Brain pericyte (primary cell): ENCODE data around the gene ERFE.

Source experiments
- DNase-seq: peaks from one replicate; pipeline ENCODE4 v3.0.0-alpha.2; 2012; ENCODE audit warnings: low read depth, low spot score

ERFE gene

GRCh38 chr2:238126338-238126737, 32.4 kb upstream of the ERFE start:
- no peak for DNase-seq

GRCh38 chr2:238126775-238127164, 32.0 kb upstream of the ERFE start:
- no peak for DNase-seq

- no peak for DNase-seq
Measured at GRCh38 chr2:238127165-238128060, 31.4 kb upstream of the ERFE start.

GRCh38 chr2:238128061-238128440, 30.7 kb upstream of the ERFE start:
- DNase-seq, result no peak

GRCh38 chr2:238128534-238129001, 30.2 kb upstream of the ERFE start:
- no peak for DNase-seq

GRCh38 chr2:238129166-238130010, 29.4 kb upstream of the ERFE start:
- no peak for DNase-seq

- no peak for DNase-seq
Measured at GRCh38 chr2:238130111-238130695, 28.6 kb upstream of the ERFE start.

GRCh38 chr2:238130696-238131628, 27.8 kb upstream of the ERFE start:
- DNase-seq, result no peak

- DNase-seq, result no peak
Measured at GRCh38 chr2:238131761-238132462, 26.9 kb upstream of the ERFE start.

- no peak for DNase-seq
Measured at GRCh38 chr2:238132463-238133450, 26.0 kb upstream of the ERFE start.

GRCh38 chr2:238133499-238134392, 25.0 kb upstream of the ERFE start:
- DNase-seq, result no peak

GRCh38 chr2:238134393-238134785, 24.4 kb upstream of the ERFE start:
- no peak for DNase-seq

GRCh38 chr2:238135601-238136150, 23.1 kb upstream of the ERFE start:
- no peak for DNase-seq

GRCh38 chr2:238136820-238137537, 21.8 kb upstream of the ERFE start:
- no peak for DNase-seq

- DNase-seq, result no peak
Measured at GRCh38 chr2:238137885-238138284, 20.9 kb upstream of the ERFE start.

GRCh38 chr2:238138331-238139195, 20.2 kb upstream of the ERFE start, which contains the start of gene KLHL30:
TSS of gene KLHL30 (plus strand) at chr2:238138668. CDS start at chr2:238140755, 2,087 bp downstream.
- DNase-seq, result no peak
